Measurements from ENCODE around the gene COMMD3.

COMMD3 gene

GRCh38 chr10:22316286-22317075 lies at the start of gene COMMD3:
Gene COMMD3 (plus strand): TSS chr10:22316388. CDS start chr10:22316418, 30 bp downstream.
- H3K4me3 ChIP-seq (ENCODE audit: low read depth, low read length) = peak within 1 kb of the TSS; percentile 88
- peak within 1 kb of the TSS; percentile 79 for H3K9ac ChIP-seq (ENCODE audit: low read length)
- no peak within 1 kb of the TSS; the same call in 1 of the 2 replicates for H3K27ac ChIP-seq (ENCODE audit: low read depth, low read length)
- H3K36me3 ChIP-seq (ENCODE audit: control insufficient read depth, insufficient read depth, low read length) = no peaks in the 10 kb centered on the region
- H3K9me3 ChIP-seq (ENCODE audit: control insufficient read depth, insufficient read depth, low read depth, low read length) = no peaks in the 10 kb centered on the region
- peaks cover 72% of the 10 kb centered on the region for H3K27me3 ChIP-seq (ENCODE audit: control insufficient read depth, insufficient read depth, low read length)
- peaks cover 21% of the 10 kb centered on the region for H3K4me1 ChIP-seq (ENCODE audit: control insufficient read depth, insufficient read depth, low read length)

- Histone ChIP-seq H3K4me1 (ENCODE audit: control insufficient read depth, insufficient read depth, low read length) (no peaks in the 10 kb centered on the region), H3K4me3 (ENCODE audit: low read depth, low read length) (no peak overlapping the region), H3K36me3 (ENCODE audit: control insufficient read depth, insufficient read depth, low read length) (no peaks in the 10 kb centered on the region), H3K9me3 (ENCODE audit: control insufficient read depth, insufficient read depth, low read depth, low read length) (peaks cover 2% of the 10 kb centered on the region; the same call in 1 of the 2 replicates), H3K27me3 (ENCODE audit: control insufficient read depth, insufficient read depth, low read length) (peaks cover 4% of the 10 kb centered on the region; the same call in 1 of the 2 replicates), H3K9ac (ENCODE audit: low read length) (no peak overlapping the region), H3K27ac (ENCODE audit: low read depth, low read length) (no peak overlapping the region)
These were observed 47.7 kb upstream of the COMMD3 start for GRCh38 chr10:22268503-22268902.

- Histone ChIP-seq H3K9me3 (ENCODE audit: control insufficient read depth, insufficient read depth, low read depth, low read length) (no peaks in the 10 kb centered on the region), H3K36me3 (ENCODE audit: control insufficient read depth, insufficient read depth, low read length) (no peaks in the 10 kb centered on the region), H3K4me1 (ENCODE audit: control insufficient read depth, insufficient read depth, low read length) (no peaks in the 10 kb centered on the region), H3K27me3 (ENCODE audit: control insufficient read depth, insufficient read depth, low read length) (no peaks in the 10 kb centered on the region), H3K27ac (ENCODE audit: low read depth, low read length) (no peak overlapping the region), H3K9ac (ENCODE audit: low read length) (no peak overlapping the region), H3K4me3 (ENCODE audit: low read depth, low read length) (no peak overlapping the region)
These were observed 44.4 kb upstream of the COMMD3 start for GRCh38 chr10:22271786-22272185.

- Histone ChIP-seq H3K27ac (ENCODE audit: low read depth, low read length) (no peak overlapping the region), H3K4me3 (ENCODE audit: low read depth, low read length) (no peak overlapping the region), H3K9me3 (ENCODE audit: control insufficient read depth, insufficient read depth, low read depth, low read length) (no peaks in the 10 kb centered on the region), H3K4me1 (ENCODE audit: control insufficient read depth, insufficient read depth, low read length) (peaks cover 24% of the 10 kb centered on the region), H3K36me3 (ENCODE audit: control insufficient read depth, insufficient read depth, low read length) (no peaks in the 10 kb centered on the region), H3K27me3 (ENCODE audit: control insufficient read depth, insufficient read depth, low read length) (no peaks in the 10 kb centered on the region), H3K9ac (ENCODE audit: low read length) (no peak overlapping the region)
These were observed 37.8 kb upstream of the COMMD3 start for GRCh38 chr10:22278441-22278782.

GRCh38 chr10:22280078-22280477 lies 36.1 kb upstream of the COMMD3 start:
- no peaks in the 10 kb centered on the region for H3K9me3 ChIP-seq (ENCODE audit: control insufficient read depth, insufficient read depth, low read depth, low read length)
- no peaks in the 10 kb centered on the region for H3K36me3 ChIP-seq (ENCODE audit: control insufficient read depth, insufficient read depth, low read length)
- no peak overlapping the region for H3K9ac ChIP-seq (ENCODE audit: low read length)
- no peak overlapping the region for H3K27ac ChIP-seq (ENCODE audit: low read depth, low read length)
- no peaks in the 10 kb centered on the region for H3K27me3 ChIP-seq (ENCODE audit: control insufficient read depth, insufficient read depth, low read length)
- H3K4me3 ChIP-seq (ENCODE audit: low read depth, low read length) = peak overlapping the region; percentile 11; the same call in 1 of the 2 replicates
- peaks cover 24% of the 10 kb centered on the region for H3K4me1 ChIP-seq (ENCODE audit: control insufficient read depth, insufficient read depth, low read length)

GRCh38 chr10:22285130-22285529 lies 31.1 kb upstream of the COMMD3 start:
- no peak overlapping the region for H3K9ac ChIP-seq (ENCODE audit: low read length)
- H3K4me3 ChIP-seq (ENCODE audit: low read depth, low read length) = no peak overlapping the region
- H3K27me3 ChIP-seq (ENCODE audit: control insufficient read depth, insufficient read depth, low read length) = no peaks in the 10 kb centered on the region
- H3K4me1 ChIP-seq (ENCODE audit: control insufficient read depth, insufficient read depth, low read length) = peaks cover 5% of the 10 kb centered on the region
- no peaks in the 10 kb centered on the region for H3K36me3 ChIP-seq (ENCODE audit: control insufficient read depth, insufficient read depth, low read length)
- no peaks in the 10 kb centered on the region for H3K9me3 ChIP-seq (ENCODE audit: control insufficient read depth, insufficient read depth, low read depth, low read length)
- H3K27ac ChIP-seq (ENCODE audit: low read depth, low read length) = no peak overlapping the region

- Histone ChIP-seq H3K4me3 (ENCODE audit: low read depth, low read length) (no peak overlapping the region), H3K9me3 (ENCODE audit: control insufficient read depth, insufficient read depth, low read depth, low read length) (no peaks in the 10 kb centered on the region), H3K9ac (ENCODE audit: low read length) (no peak overlapping the region), H3K36me3 (ENCODE audit: control insufficient read depth, insufficient read depth, low read length) (no peaks in the 10 kb centered on the region), H3K4me1 (ENCODE audit: control insufficient read depth, insufficient read depth, low read length) (no peaks in the 10 kb centered on the region), H3K27me3 (ENCODE audit: control insufficient read depth, insufficient read depth, low read length) (no peaks in the 10 kb centered on the region), H3K27ac (ENCODE audit: low read depth, low read length) (no peak overlapping the region)
These were observed 22.3 kb upstream of the COMMD3 start for GRCh38 chr10:22293747-22294404.

GRCh38 chr10:22294694-22295093 lies 21.5 kb upstream of the COMMD3 start:
- H3K4me3 ChIP-seq (ENCODE audit: low read depth, low read length) = no peak overlapping the region
- H3K9ac ChIP-seq (ENCODE audit: low read length) = no peak overlapping the region
- H3K36me3 ChIP-seq (ENCODE audit: control insufficient read depth, insufficient read depth, low read length) = no peaks in the 10 kb centered on the region
- H3K4me1 ChIP-seq (ENCODE audit: control insufficient read depth, insufficient read depth, low read length) = no peaks in the 10 kb centered on the region
- H3K27ac ChIP-seq (ENCODE audit: low read depth, low read length) = no peak overlapping the region
- no peaks in the 10 kb centered on the region for H3K9me3 ChIP-seq (ENCODE audit: control insufficient read depth, insufficient read depth, low read depth, low read length)
- H3K27me3 ChIP-seq (ENCODE audit: control insufficient read depth, insufficient read depth, low read length) = no peaks in the 10 kb centered on the region

- Histone ChIP-seq H3K9ac (ENCODE audit: low read length) (no peak overlapping the region), H3K36me3 (ENCODE audit: control insufficient read depth, insufficient read depth, low read length) (no peaks in the 10 kb centered on the region)
These were observed 15.0 kb upstream of the COMMD3 start for GRCh38 chr10:22301193-22301592.

GRCh38 chr10:22303461-22303860 lies 12.7 kb upstream of the COMMD3 start:
- no peaks in the 10 kb centered on the region for H3K9me3 ChIP-seq (ENCODE audit: control insufficient read depth, insufficient read depth, low read depth, low read length)
- H3K27ac ChIP-seq (ENCODE audit: low read depth, low read length) = no peak overlapping the region
- no peak overlapping the region for H3K4me3 ChIP-seq (ENCODE audit: low read depth, low read length)
- no peaks in the 10 kb centered on the region for H3K27me3 ChIP-seq (ENCODE audit: control insufficient read depth, insufficient read depth, low read length)
- H3K4me1 ChIP-seq (ENCODE audit: control insufficient read depth, insufficient read depth, low read length) = no peaks in the 10 kb centered on the region
- no peaks in the 10 kb centered on the region for H3K36me3 ChIP-seq (ENCODE audit: control insufficient read depth, insufficient read depth, low read length)
- H3K9ac ChIP-seq (ENCODE audit: low read length) = no peak overlapping the region

More at GRCh38 chr10:22301193-22301592, 15.0 kb upstream of the COMMD3 start:
- no peak overlapping the region for H3K27ac ChIP-seq (ENCODE audit: low read depth, low read length)
- no peaks in the 10 kb centered on the region for H3K27me3 ChIP-seq (ENCODE audit: control insufficient read depth, insufficient read depth, low read length)
- H3K4me1 ChIP-seq (ENCODE audit: control insufficient read depth, insufficient read depth, low read length) = no peaks in the 10 kb centered on the region
- no peak overlapping the region for H3K4me3 ChIP-seq (ENCODE audit: low read depth, low read length)
- no peaks in the 10 kb centered on the region for H3K9me3 ChIP-seq (ENCODE audit: control insufficient read depth, insufficient read depth, low read depth, low read length)

GRCh38 chr10:22305721-22306120 lies 10.5 kb upstream of the COMMD3 start:
- Histone ChIP-seq H3K27me3 (ENCODE audit: control insufficient read depth, insufficient read depth, low read length) (no peaks in the 10 kb centered on the region; the same call in 1 of the 2 replicates), H3K36me3 (ENCODE audit: control insufficient read depth, insufficient read depth, low read length) (no peaks in the 10 kb centered on the region), H3K9ac (ENCODE audit: low read length) (no peak overlapping the region), H3K4me3 (ENCODE audit: low read depth, low read length) (no peak overlapping the region), H3K4me1 (ENCODE audit: control insufficient read depth, insufficient read depth, low read length) (no peaks in the 10 kb centered on the region), H3K27ac (ENCODE audit: low read depth, low read length) (no peak overlapping the region), H3K9me3 (ENCODE audit: control insufficient read depth, insufficient read depth, low read depth, low read length) (no peaks in the 10 kb centered on the region)
